HepG2 (cell line): ENCODE measurements around the gene CCNH. TPM values are rescaled to one million over a fixed set of nuclear protein-coding genes. Genes with fewer than 3 reads are reported as not detected.

Source experiments
- ATAC-seq: fragments of 200-7000 bp; cut with Tn5 transposase; 3 replicates; pipeline ENCODE4 v1.9.1; 2020; ENCODE audit warnings: mild to moderate bottlenecking, moderate library complexity
- BruUV-seq: library from RNA; stranded (reverse); fragments of 400-500 nt; replicated peaks from 2 replicates; lab custom pipeline; 2021; lab: Mats Ljungman, UMichigan
- CTCF ChIA-PET: fragments of 300-600 bp; formaldehyde crosslinking; extraction: SDS; loops from one replicate; lab custom pipeline; 2021; ENCODE audit warnings: low total read pairs, inconsistent platforms, low intra/inter-chr PET ratio; lab: Yijun Ruan, JAX
- POLR2A ChIA-PET: fragments of 350-600 bp; sonication (Branson Sonifier 250); formaldehyde crosslinking; loops from one replicate; lab custom pipeline; 2020; ENCODE audit warnings: antibody characterized with exemption, inconsistent platforms; lab: Yijun Ruan, JAX
- DNase-seq: peaks from one replicate; pipeline ENCODE4 v3.0.0-alpha.2; 2015; ENCODE audit warnings: low spot score
- FAIRE-seq: peaks from 3 replicates; lab custom pipeline; 2011; peaks lifted over from hg19 to GRCh38; lab: Jason Lieb, UNC
- H2AFZ ChIP-seq: one replicate; pipeline ENCODE4 v1.6.1; 2011; ENCODE audit warnings: low read length, inconsistent platforms
- H3K27ac ChIP-seq: fragments of 300-600 bp; 3 replicates; pipeline ENCODE4 v1.8.0; 2011; ENCODE audit warnings: mixed run types, mild to moderate bottlenecking, mixed read lengths, low read length, inconsistent platforms; ENCODE audit not compliant: insufficient read depth; ENCODE audit errors: extremely low read length
- H3K27me3 ChIP-seq, 2 experiments: fragments of 200-600 bp in 1 of 2; 2 replicates in 1 of 2; 3 replicates in 1 of 2; pipeline versions ENCODE4 v1.6.0 to v1.8.0; 2011; ENCODE audit warnings: low read length in 2 of 2, mild to moderate bottlenecking in 2 of 2, moderate library complexity in 2 of 2, inconsistent platforms in 1 of 2; ENCODE audit not compliant: insufficient read depth in 2 of 2, control insufficient read depth in 1 of 2
- H3K36me3 ChIP-seq, 2 experiments: fragments of 200-600 bp in 1 of 2; replicated peaks in 1 of 2; 2 replicates in 1 of 2; 3 replicates in 1 of 2; pipeline versions ENCODE4 v1.5.1 to v1.8.0; 2011; ENCODE audit warnings: low read length in 2 of 2, inconsistent platforms in 1 of 2; ENCODE audit not compliant: insufficient read depth in 2 of 2, control insufficient read depth in 1 of 2
- H3K4me1 ChIP-seq: 2 replicates; pipeline ENCODE4 v1.5.1; 2012; ENCODE audit warnings: low read length, inconsistent platforms; ENCODE audit not compliant: insufficient read depth
- H3K4me2 ChIP-seq: 2 replicates; pipeline ENCODE4 v1.6.0; 2011; ENCODE audit warnings: low read depth, low read length, inconsistent platforms
- H3K4me3 ChIP-seq, 3 experiments: fragments of 200-600 bp in 1 of 3; sonication (generic), shearing (Covaris generic) in 1 of 3; replicated peaks in 1 of 3; 2 replicates each; pipeline ENCODE4 v1.5.1; 2011 to 2016; ENCODE audit warnings: low read length in 3 of 3, inconsistent platforms in 2 of 3, low read depth in 2 of 3, mild to moderate bottlenecking in 2 of 3, control low read depth in 1 of 3, mixed read lengths in 1 of 3; ENCODE audit not compliant: insufficient read depth in 1 of 3
- H3K79me2 ChIP-seq: one replicate; pipeline ENCODE4 v1.6.1; 2011; ENCODE audit warnings: low read length, inconsistent platforms; ENCODE audit not compliant: insufficient read depth
- H3K9ac ChIP-seq: 2 replicates; pipeline ENCODE4 v1.6.0; 2011; ENCODE audit warnings: mild to moderate bottlenecking, low read depth, low read length, inconsistent platforms; ENCODE audit not compliant: insufficient read depth
- H3K9me3 ChIP-seq: 2 replicates; pipeline ENCODE4 v1.5.1; 2012; ENCODE audit warnings: mild to moderate bottlenecking, low read length
- H4K20me1 ChIP-seq: 2 replicates; pipeline ENCODE4 v1.6.0; 2011; ENCODE audit warnings: inconsistent platforms, mild to moderate bottlenecking, low read length, moderate library complexity; ENCODE audit not compliant: insufficient read depth
- ARNT ChIP-seq: fragments of 450-650 bp; IDR thresholded peaks from 2 replicates; pipeline ENCODE4 v1.6.1; 2017
- CEBPB ChIP-seq: IDR thresholded peaks from 2 replicates; pipeline ENCODE4 v1.6.1; 2011; ENCODE audit warnings: low read depth, low read length, improper control_type of control experiment, borderline replicate concordance
- HNF4A ChIP-seq: sonication (generic); formaldehyde crosslinking; IDR thresholded peaks from 2 replicates; pipeline ENCODE4 v1.4.0; 2020; ENCODE audit warnings: missing genetic modification reagents
- RBFOX2 ChIP-seq: fragments of 200-400 bp; formaldehyde crosslinking; IDR thresholded peaks from 2 replicates; pipeline ENCODE4 v1.6.1; 2017; ENCODE audit warnings: low read depth, mild to moderate bottlenecking, low read length
- SOX13 ChIP-seq, 3 experiments: fragments of 450-650 bp in 1 of 3; sonication (generic) in 1 of 3; formaldehyde crosslinking in 1 of 3; IDR thresholded peaks in 2 of 3; conservative IDR thresholded peaks in 1 of 3; 2 replicates each; pipeline versions ENCODE4 v1.5.0 to v1.6.1; 2016 to 2020; ENCODE audit warnings: antibody characterized with exemption in 1 of 3, mild to moderate bottlenecking in 1 of 3, missing compliant biosample characterization in 1 of 3, missing genetic modification reagents in 1 of 3, moderate library complexity in 1 of 3
- ZNF232 ChIP-seq: sonication (generic); formaldehyde crosslinking; IDR thresholded peaks from 2 replicates; pipeline ENCODE4 v1.4.0; 2020; ENCODE audit warnings: missing genetic modification reagents, borderline replicate concordance
- ZNF263 ChIP-seq: sonication (generic); formaldehyde crosslinking; IDR thresholded peaks from 2 replicates; pipeline ENCODE4 v1.4.0; 2020; ENCODE audit warnings: missing genetic modification reagents
- ZNF672 ChIP-seq: sonication (generic); formaldehyde crosslinking; IDR thresholded peaks from 2 replicates; pipeline ENCODE4 v1.8.1; 2022; ENCODE audit warnings: missing genetic modification reagents
- ZNF780A ChIP-seq: sonication (generic); formaldehyde crosslinking; IDR thresholded peaks from 2 replicates; pipeline ENCODE4 v1.8.0; 2022; ENCODE audit warnings: mild to moderate bottlenecking, missing genetic modification reagents, moderate library complexity
- WGBS: methylation state at CpG from one replicate; pipeline ENCODE4 v1.1.6; 2017; ENCODE audit warnings: low lambda C conversion rate; 5-methylcytosine and 5-hydroxymethylcytosine counted together
- in situ Hi-C: cut with HindIII; loops from 2 replicates; pipeline ENCODE4 v1.10.0; 2017; ENCODE audit warnings: low pct_unique_long_range_greater_than_20kb; ENCODE audit not compliant: extremely low pct_ligation_motif_present
- intact Hi-C: fragments of 100-400 bp; cut with micrococcal nuclease; formaldehyde crosslinking; loops from one replicate; pipeline ENCODE4 v1.10.0; 2022; ENCODE audit not compliant: unreplicated experiment
- polyA plus RNA-seq, 8 experiments: library from polyadenylated mRNA; depleted of rRNA in 3 of 8; stranded (reverse) in 7 of 8; unstranded in 1 of 8; fragments of >200 nt; fragmentation: Illumina TruSeq in 4 of 8; extraction: Trizol in 4 of 8; gene quantifications; 2 replicates each; pipeline versions ENCODE4 v1.2.1 to v1.2.3, GENCODE V29; 2011 to 2016; ENCODE audit warnings: low read depth in 4 of 8, missing spikeins in 1 of 8, mixed read lengths in 1 of 8; ENCODE audit not compliant: insufficient read depth in 1 of 8
- total RNA-seq, 5 experiments: library from RNA; depleted of rRNA; stranded (reverse); fragments of >200 nt; fragmentation: Illumina TruSeq; extraction: Trizol; gene quantifications; 2 replicates each; pipeline ENCODE4 v1.2.3, GENCODE V29; 2016; ENCODE audit warnings: low read depth in 1 of 5
- TF ChIP-seq, protein P1 (sequence below): IDR thresholded peaks from 2 replicates; pipeline ENCODE4 v1.6.1; 2016

The CCNH gene
- total and polyA plus RNA-seq, 2 of the 13 experiments (the other 11 are each of a cell fraction or from before 2014, with no cell fraction given) = 42.5 to 94.3 TPM

- H3K9me3 ChIP-seq = no peaks in the 10 kb centered on the region
- POLR2A ChIA-PET = no interaction called here
- FAIRE-seq = no peak
- 0 out of 2 replicates have a peak, but pooled peaks have one; percentile 7 for TF ChIP-seq RBFOX2
- TF ChIP-seq ZNF263 (CRISPR knock-in tag) = no peak
- TF ChIP-seq ARNT = no peak
- TF ChIP-seq ZNF780A (CRISPR knock-in tag) = no peak
- no peak for TF ChIP-seq ZNF672 (CRISPR knock-in tag)
- TF ChIP-seq HNF4A (CRISPR knock-in tag) = no peak
- TF ChIP-seq, all 625 proteins: peak for 1
- DNase-seq (no peak), ATAC-seq (no peak)
- Histone ChIP-seq H3K9ac (no peak overlapping the region), H3K36me3 (peaks cover 7 to 81% of the 10 kb centered on the region in 2 experiments), H3K79me2 (peaks cover 3% of the 10 kb centered on the region), H2AFZ (no peak overlapping the region), H3K27me3 (no peaks in the 10 kb centered on the region), H3K27ac (no peak overlapping the region), H4K20me1 (peaks cover 7% of the 10 kb centered on the region; the same call in 1 of the 2 replicates), H3K4me3 (no peak overlapping the region), H3K4me1 (peaks cover 2% of the 10 kb centered on the region; the same call in 1 of the 2 replicates), H3K4me2 (no peak overlapping the region)
- CTCF ChIA-PET = no interaction called here
- in situ Hi-C loops = loop anchor here (25.0 kb wide), 1 partner anchor 1283 kb away; no protein-coding TSS in a partner anchor
- intact Hi-C loops = no loop called here
- 100% methylated on average over 2 of the region's 2 CpGs for WGBS
- BruUV-seq = no TSS peak
Measured at GRCh38 chr5:87404359-87404758, 8.4 kb downstream of the CCNH start.

- H3K36me3 ChIP-seq = peaks cover 11 to 83% of the 10 kb centered on the region in 2 experiments
- intact Hi-C loops = no loop called here
- no peak for FAIRE-seq
Measured at GRCh38 chr5:87403899-87404298, 8.8 kb downstream of the CCNH start.

More at GRCh38 chr5:87403899-87404298, 8.8 kb downstream of the CCNH start:
- no peak for ATAC-seq
- ChIA-PET CTCF (no interaction called here), POLR2A (no interaction called here)
- Histone ChIP-seq H3K79me2 (peaks cover 3% of the 10 kb centered on the region), H3K4me2 (no peak overlapping the region), H3K4me3 (no peak overlapping the region), H2AFZ (no peak overlapping the region), H3K9me3 (no peaks in the 10 kb centered on the region), H3K27me3 (no peaks in the 10 kb centered on the region), H4K20me1 (peaks cover 7% of the 10 kb centered on the region; the same call in 1 of the 2 replicates), H3K4me1 (no peaks in the 10 kb centered on the region), H3K27ac (no peak overlapping the region), H3K9ac (no peak overlapping the region)
- DNase-seq = no peak
- WGBS = 97% methylated on average over 3 of the region's 3 CpGs
- BruUV-seq = no TSS peak
- peak; percentile 46; the same call in 1 of the 2 replicates for TF ChIP-seq CEBPB
- TF ChIP-seq RBFOX2 = peak; percentile 17; the same call in 1 of the 2 replicates
- TF ChIP-seq, protein P1, sequence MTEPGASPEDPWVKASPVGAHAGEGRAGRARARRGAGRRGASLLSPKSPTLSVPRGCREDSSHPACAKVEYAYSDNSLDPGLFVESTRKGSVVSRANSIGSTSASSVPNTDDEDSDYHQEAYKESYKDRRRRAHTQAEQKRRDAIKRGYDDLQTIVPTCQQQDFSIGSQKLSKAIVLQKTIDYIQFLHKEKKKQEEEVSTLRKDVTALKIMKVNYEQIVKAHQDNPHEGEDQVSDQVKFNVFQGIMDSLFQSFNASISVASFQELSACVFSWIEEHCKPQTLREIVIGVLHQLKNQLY (CRISPR knock-in tag) = no peak
- no peak for TF ChIP-seq ZNF232
- no peak for TF ChIP-seq HNF4A (CRISPR knock-in tag)
- no peak for TF ChIP-seq SOX13 (IDR thresholded peaks at IDR 0.05)
- TF ChIP-seq SOX13 (CRISPR knock-in tag; conservative IDR thresholded peaks at IDR 0.05 in 1 of 2, IDR thresholded peaks at IDR 0.05 in 1 of 2) = no peak
- in situ Hi-C loops = loop anchor here (25.0 kb wide), 1 partner anchor 1283 kb away; no protein-coding TSS in a partner anchor
